Neural progenitor cell (in vitro differentiated cells): ENCODE results near the gene LIMD2.

Experiments used
- EZH2 ChIP-seq: fragments of 200-600 bp; sonication (generic); IDR thresholded peaks from 2 replicates; pipeline ENCODE4 v1.6.1; 2017; ENCODE audit warnings: antibody characterized with exemption, mild to moderate bottlenecking, moderate library complexity
- EZH2phosphoT487 ChIP-seq: fragments of 200-600 bp; sonication (generic); IDR thresholded peaks from 2 replicates; pipeline ENCODE4 v1.6.1; 2017; ENCODE audit warnings: antibody characterized with exemption
- TF ChIP-seq, protein P1 (sequence below): fragments of 200-600 bp; sonication (generic); IDR thresholded peaks from 2 replicates; pipeline ENCODE4 v1.5.1; 2017; ENCODE audit warnings: antibody characterized with exemption, mild to moderate bottlenecking

DNA sequence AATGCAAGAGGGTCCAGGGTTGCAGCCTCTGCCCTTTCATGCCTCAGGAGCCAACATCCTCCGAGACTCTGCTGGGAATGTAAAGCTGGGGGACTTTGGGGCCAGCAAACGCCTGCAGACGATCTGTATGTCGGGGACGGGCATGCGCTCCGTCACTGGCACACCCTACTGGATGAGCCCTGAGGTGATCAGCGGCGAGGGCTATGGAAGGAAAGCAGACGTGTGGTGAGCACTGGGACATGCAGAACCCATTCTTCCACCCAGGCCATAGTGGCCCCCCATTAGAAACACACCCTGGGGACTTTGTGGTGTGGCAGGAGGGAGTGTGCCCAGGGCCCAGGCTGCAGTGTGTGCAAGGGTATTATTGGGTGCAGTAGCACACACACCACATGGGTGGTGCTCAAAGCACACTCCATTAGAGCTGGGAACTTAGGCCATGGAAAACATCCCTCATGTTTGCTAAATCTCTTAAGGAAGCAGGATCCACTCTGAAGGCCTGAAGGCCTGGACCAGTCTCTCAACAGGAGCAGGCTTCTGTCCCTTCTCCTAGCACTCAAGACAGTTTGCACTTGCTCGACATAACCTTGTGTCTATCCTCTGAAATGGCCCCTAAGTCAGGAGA, 7.6 kb downstream of the LIMD2 start:
- TF ChIP-seq EZH2 (no peak), EZH2phosphoT487 (no peak)
- TF ChIP-seq, protein P1, sequence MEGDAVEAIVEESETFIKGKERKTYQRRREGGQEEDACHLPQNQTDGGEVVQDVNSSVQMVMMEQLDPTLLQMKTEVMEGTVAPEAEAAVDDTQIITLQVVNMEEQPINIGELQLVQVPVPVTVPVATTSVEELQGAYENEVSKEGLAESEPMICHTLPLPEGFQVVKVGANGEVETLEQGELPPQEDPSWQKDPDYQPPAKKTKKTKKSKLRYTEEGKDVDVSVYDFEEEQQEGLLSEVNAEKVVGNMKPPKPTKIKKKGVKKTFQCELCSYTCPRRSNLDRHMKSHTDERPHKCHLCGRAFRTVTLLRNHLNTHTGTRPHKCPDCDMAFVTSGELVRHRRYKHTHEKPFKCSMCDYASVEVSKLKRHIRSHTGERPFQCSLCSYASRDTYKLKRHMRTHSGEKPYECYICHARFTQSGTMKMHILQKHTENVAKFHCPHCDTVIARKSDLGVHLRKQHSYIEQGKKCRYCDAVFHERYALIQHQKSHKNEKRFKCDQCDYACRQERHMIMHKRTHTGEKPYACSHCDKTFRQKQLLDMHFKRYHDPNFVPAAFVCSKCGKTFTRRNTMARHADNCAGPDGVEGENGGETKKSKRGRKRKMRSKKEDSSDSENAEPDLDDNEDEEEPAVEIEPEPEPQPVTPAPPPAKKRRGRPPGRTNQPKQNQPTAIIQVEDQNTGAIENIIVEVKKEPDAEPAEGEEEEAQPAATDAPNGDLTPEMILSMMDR, result no peak
